ENCODE data around the gene ADH1B. TPM values are rescaled to one million over a fixed set of nuclear protein-coding genes. Genes with fewer than 3 reads are reported as not detected.

Gene ADH1B
- total RNA-seq, 1 experiment from 2014 or later: not detected

DNA sequence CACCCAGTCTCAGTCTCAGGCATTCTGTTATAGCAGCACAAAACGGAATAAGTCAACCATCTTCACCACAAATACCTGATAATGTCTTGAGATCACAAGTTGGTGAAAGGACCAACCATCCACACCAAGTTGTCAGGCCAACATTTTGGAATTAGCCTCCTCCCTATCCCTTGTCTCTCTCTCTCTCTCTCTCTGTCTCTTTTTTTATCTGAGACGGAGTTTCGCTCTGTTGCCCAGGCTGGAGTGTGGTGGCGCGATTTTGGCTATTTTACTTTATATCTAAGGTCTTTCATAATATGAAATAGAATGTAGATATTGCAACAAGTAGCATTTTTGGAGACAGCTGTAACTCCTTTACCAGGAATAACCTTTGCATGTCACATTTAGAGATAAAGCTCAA is 46.2 kb downstream of the ADH1B start:
- intact Hi-C loops (cut with micrococcal nuclease; ENCODE audit: unreplicated experiment): no loop called here
- Mint-ChIP-seq H3K36me3 (ENCODE audit: insufficient read depth, unreplicated experiment) (no peaks in the 10 kb centered on the region), H3K4me1 (ENCODE audit: low read depth, unreplicated experiment) (no peaks in the 10 kb centered on the region), H3K9me3 (ENCODE audit: low read depth, unreplicated experiment) (no peaks in the 10 kb centered on the region), H3K27ac (ENCODE audit: unreplicated experiment) (no peak overlapping the region), H3K4me3 (ENCODE audit: low read depth, unreplicated experiment) (no peak overlapping the region), H3K27me3 (ENCODE audit: unreplicated experiment) (no peaks in the 10 kb centered on the region)
- no peak for DNase-seq
- CTCF ChIA-PET: interaction anchor here (0.6 kb wide), 1 partner anchor 1026 kb away, joined by 3 read pairs; no protein-coding TSS in a partner anchor
- no TSS peak for BruUV-seq (replicated peaks)
- TF ChIP-seq, protein P1, sequence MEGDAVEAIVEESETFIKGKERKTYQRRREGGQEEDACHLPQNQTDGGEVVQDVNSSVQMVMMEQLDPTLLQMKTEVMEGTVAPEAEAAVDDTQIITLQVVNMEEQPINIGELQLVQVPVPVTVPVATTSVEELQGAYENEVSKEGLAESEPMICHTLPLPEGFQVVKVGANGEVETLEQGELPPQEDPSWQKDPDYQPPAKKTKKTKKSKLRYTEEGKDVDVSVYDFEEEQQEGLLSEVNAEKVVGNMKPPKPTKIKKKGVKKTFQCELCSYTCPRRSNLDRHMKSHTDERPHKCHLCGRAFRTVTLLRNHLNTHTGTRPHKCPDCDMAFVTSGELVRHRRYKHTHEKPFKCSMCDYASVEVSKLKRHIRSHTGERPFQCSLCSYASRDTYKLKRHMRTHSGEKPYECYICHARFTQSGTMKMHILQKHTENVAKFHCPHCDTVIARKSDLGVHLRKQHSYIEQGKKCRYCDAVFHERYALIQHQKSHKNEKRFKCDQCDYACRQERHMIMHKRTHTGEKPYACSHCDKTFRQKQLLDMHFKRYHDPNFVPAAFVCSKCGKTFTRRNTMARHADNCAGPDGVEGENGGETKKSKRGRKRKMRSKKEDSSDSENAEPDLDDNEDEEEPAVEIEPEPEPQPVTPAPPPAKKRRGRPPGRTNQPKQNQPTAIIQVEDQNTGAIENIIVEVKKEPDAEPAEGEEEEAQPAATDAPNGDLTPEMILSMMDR (IDR thresholded peaks at IDR 0.05; ENCODE audit: unreplicated experiment): no peak

DNA sequence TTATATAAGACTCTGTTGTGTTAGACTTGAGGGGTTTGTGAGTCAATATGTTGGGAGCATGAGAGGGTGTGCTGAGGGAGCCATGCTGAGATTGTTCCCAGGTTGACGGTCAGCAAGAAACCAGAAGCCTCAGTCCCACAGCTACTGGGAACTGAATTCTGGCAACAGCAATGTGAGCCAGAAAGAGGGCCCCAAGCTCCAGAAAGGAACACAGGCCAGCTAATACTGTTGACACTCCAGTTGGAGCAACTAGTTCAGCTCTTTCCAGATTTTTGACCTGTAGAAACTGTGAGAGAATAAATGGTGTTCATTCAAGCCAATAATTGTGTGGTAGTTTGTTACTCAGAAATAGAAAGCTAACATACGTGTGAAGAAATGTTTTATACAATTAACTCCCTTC is 47.5 kb downstream of the ADH1B start:
- H3K4me3 Mint-ChIP-seq (ENCODE audit: low read depth, unreplicated experiment): no peak overlapping the region
- H3K9me3 Mint-ChIP-seq (ENCODE audit: low read depth, unreplicated experiment): no peaks in the 10 kb centered on the region
- DNase-seq: no peak
- intact Hi-C loops (cut with micrococcal nuclease; ENCODE audit: unreplicated experiment): no loop called here
- CTCF ChIA-PET: no interaction called here
- H3K27me3 Mint-ChIP-seq (ENCODE audit: unreplicated experiment): no peaks in the 10 kb centered on the region
- no TSS peak for BruUV-seq (replicated peaks)
- TF ChIP-seq, protein P1 (IDR thresholded peaks at IDR 0.05; ENCODE audit: unreplicated experiment): no peak
- H3K27ac Mint-ChIP-seq (ENCODE audit: unreplicated experiment): no peak overlapping the region
- no peaks in the 10 kb centered on the region for H3K4me1 Mint-ChIP-seq (ENCODE audit: low read depth, unreplicated experiment)
- H3K36me3 Mint-ChIP-seq (ENCODE audit: insufficient read depth, unreplicated experiment): no peaks in the 10 kb centered on the region

DNA sequence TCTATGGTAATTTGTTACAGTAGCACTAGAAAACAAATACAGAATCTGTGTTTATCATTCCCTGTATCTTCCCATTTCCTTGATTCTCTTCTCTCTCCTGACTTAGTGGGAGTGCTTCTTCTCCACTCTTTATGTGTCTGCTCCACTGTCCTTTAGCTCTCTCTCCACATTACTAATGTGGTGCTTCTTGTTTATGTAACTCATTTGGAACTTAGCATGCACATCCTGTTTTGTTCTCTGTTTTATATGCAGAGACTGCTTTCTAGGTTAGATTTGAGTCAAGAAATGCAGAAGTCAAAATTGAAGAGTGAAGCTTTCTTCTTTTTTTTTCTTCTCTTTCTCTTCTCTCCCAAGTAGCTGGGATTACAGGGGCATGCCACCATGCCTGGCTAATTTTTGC is 56.3 kb downstream of the ADH1B start:
- no peaks in the 10 kb centered on the region for H3K36me3 Mint-ChIP-seq (ENCODE audit: insufficient read depth, unreplicated experiment)
- intact Hi-C loops (cut with micrococcal nuclease; ENCODE audit: unreplicated experiment): no loop called here
- CTCF ChIA-PET: no interaction called here
- H3K27ac Mint-ChIP-seq (ENCODE audit: unreplicated experiment): no peak overlapping the region
- H3K27me3 Mint-ChIP-seq (ENCODE audit: unreplicated experiment): no peaks in the 10 kb centered on the region
- no peaks in the 10 kb centered on the region for H3K4me1 Mint-ChIP-seq (ENCODE audit: low read depth, unreplicated experiment)
- no TSS peak for BruUV-seq (replicated peaks)
- H3K4me3 Mint-ChIP-seq (ENCODE audit: low read depth, unreplicated experiment): no peak overlapping the region
- H3K9me3 Mint-ChIP-seq (ENCODE audit: low read depth, unreplicated experiment): peaks cover 6% of the 10 kb centered on the region
- DNase-seq: no peak
- TF ChIP-seq, protein P1 (IDR thresholded peaks at IDR 0.05; ENCODE audit: unreplicated experiment): no peak

Other genes starting within 250 kb of the ADH1B start
- gene ADH5, start 232.6 kb downstream of the ADH1B start, total RNA-seq (2022): 88.8 and 95.7 TPM in 2 replicates
- gene ADH4, start 177.1 kb downstream of the ADH1B start, total RNA-seq (2022): not detected in 2 replicates
- gene ADH6, start 102.2 kb downstream of the ADH1B start, total RNA-seq (2022): 1.2 and 1.6 TPM in 2 replicates
- not detected in 2 replicates for gene ADH1A, start 30.4 kb downstream of the ADH1B start, total RNA-seq (2022)
- gene ADH1C, start 31.3 kb upstream of the ADH1B start, total RNA-seq (2022): 5.8 and 7.9 TPM in 2 replicates
- gene ADH7, start 113.9 kb upstream of the ADH1B start, total RNA-seq (2022): not detected in 2 replicates
- gene C4orf17, start 189.6 kb upstream of the ADH1B start, total RNA-seq (2022): not detected in 2 replicates
- 2.6 and 2.9 TPM in 2 replicates for gene TRMT10A, start 242.6 kb upstream of the ADH1B start, total RNA-seq (2022)